Lung (tissue), 12 donors: ENCODE results near the gene NTSR2. TPM values are rescaled to one million over a fixed set of nuclear protein-coding genes. Genes with fewer than 3 reads are reported as not detected.

Source experiments
- ATAC-seq: fragments of 200-7000 bp; cut with Tn5 transposase; one replicate; pipeline ENCODE4 v1.9.1; 2020; ENCODE audit warnings: moderate number of reproducible peaks; ENCODE audit not compliant: insufficient read depth, low FRiP score
- DNase-seq, 3 donors: peaks; one replicate each; pipeline ENCODE4 v3.0.0-alpha.2; 2013 to 2017
- H3K27ac ChIP-seq, 2 donors: one replicate each; pipeline ENCODE4 v1.5.1; 2013; ENCODE audit warnings: mild to moderate bottlenecking in 2 of 2, moderate library complexity in 2 of 2, control low read depth in 1 of 2, inconsistent platforms in 1 of 2, low read depth in 1 of 2, low read length in 1 of 2
- H3K27me3 ChIP-seq, 3 donors: one replicate each; pipeline ENCODE4 v1.5.1; 2013; ENCODE audit warnings: low read length in 2 of 3; ENCODE audit not compliant: control insufficient read depth in 3 of 3, insufficient read depth in 3 of 3
- H3K36me3 ChIP-seq, 4 donors: one replicate each; pipeline ENCODE4 v1.5.1; 2013; ENCODE audit warnings: low read length in 4 of 4, mild to moderate bottlenecking in 1 of 4, moderate library complexity in 1 of 4; ENCODE audit not compliant: control insufficient read depth in 4 of 4, insufficient read depth in 4 of 4
- H3K4me1 ChIP-seq, 5 donors: one replicate each; pipeline ENCODE4 v1.5.1; 2013; ENCODE audit warnings: low read length in 5 of 5, mild to moderate bottlenecking in 2 of 5, moderate library complexity in 1 of 5; ENCODE audit not compliant: control insufficient read depth in 5 of 5, insufficient read depth in 5 of 5
- H3K4me3 ChIP-seq: one replicate; pipeline ENCODE4 v1.5.1; 2013; ENCODE audit warnings: mild to moderate bottlenecking, control low read depth, moderate library complexity
- H3K9ac ChIP-seq, 2 donors: one replicate each; pipeline ENCODE4 v1.5.1; 2013; ENCODE audit warnings: low read length in 2 of 2, control low read depth in 1 of 2; ENCODE audit not compliant: insufficient read depth in 1 of 2
- H3K9me3 ChIP-seq, 4 donors: one replicate each; pipeline ENCODE4 v1.5.1; 2013; ENCODE audit warnings: low read length in 3 of 4, mild to moderate bottlenecking in 1 of 4, moderate library complexity in 1 of 4; ENCODE audit not compliant: control insufficient read depth in 4 of 4, insufficient read depth in 3 of 4
- CTCF ChIP-seq: IDR thresholded peaks from 2 replicates; pipeline ENCODE4 v1.5.1; 2012; ENCODE audit warnings: mild to moderate bottlenecking; ENCODE audit errors: control extremely low read depth, extremely low read depth
- WGBS, 2 donors: extraction: QIAGEN DNeasy Blood & Tissue Kit; methylation state at CpG; one replicate each; pipeline ENCODE4 v1.1.7; 2013; 5-methylcytosine and 5-hydroxymethylcytosine counted together
- polyA plus RNA-seq, 2 donors: library from polyadenylated mRNA; stranded (reverse); fragments of 200-250 nt; gene quantifications; one replicate each; pipeline ENCODE4 v1.2.1, GENCODE V29; 2013
- total RNA-seq, 2 donors: library from RNA; depleted of rRNA in 1 of 2; stranded (reverse); fragments of >200 nt in 1 of 2; gene quantifications; one replicate each; pipeline ENCODE4 v1.2.1, GENCODE V29; 2014 to 2021
- donor health status: control.
- donor health status: control.
- donor health status: Bipolar disorder and iron deficiency.
- donor health status: healthy.
- donor health status: DM: yes; HTN: yes; CAD: no.

The NTSR2 gene
- total and polyA plus RNA-seq, 4 donors, result not detected

DNA sequence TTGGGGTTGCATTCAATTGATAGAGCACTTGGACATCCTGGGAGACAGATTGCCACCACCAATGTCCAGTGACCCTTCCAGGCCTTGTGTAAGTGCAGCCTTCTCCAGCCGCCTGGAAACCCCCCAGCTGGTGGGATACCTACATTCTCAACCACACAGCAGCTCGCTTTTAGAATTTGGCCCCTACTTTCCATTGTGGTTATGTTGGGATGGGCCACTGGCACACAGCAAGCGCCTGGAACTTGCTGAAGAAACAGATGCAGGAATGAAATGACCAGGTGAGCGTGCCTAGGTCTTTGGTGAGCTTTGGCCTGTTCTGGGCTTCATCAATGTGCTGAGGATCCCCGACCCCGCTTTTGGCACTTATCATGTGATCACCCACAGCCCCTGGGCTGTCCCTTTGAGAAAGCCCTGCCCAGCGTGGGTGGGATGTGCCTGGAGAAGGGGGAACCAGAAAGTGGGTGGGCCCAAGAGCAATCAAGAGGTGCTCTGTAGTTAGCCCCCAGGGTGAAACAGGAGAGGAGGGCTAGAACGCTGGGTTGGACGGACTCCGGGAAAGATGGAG lies 16.0 kb upstream of the NTSR2 start:
- Histone ChIP-seq H3K27me3 (peaks cover 0 to 6% (median 0%) of the 10 kb centered on the region in 3 donors), H3K27ac (no peak overlapping the region), H3K9ac (no peak overlapping the region), H3K9me3 (peaks cover 0 to 2% (median 0%) of the 10 kb centered on the region in 4 donors), H3K36me3 (no peaks in the 10 kb centered on the region), H3K4me3 (no peak overlapping the region), H3K4me1 (peaks cover 0 to 10% (median 0%) of the 10 kb centered on the region in 5 donors)
- ATAC-seq (no peak), DNase-seq (no peak)
- WGBS, 2 donors, result 91 to 94% methylated on average over 10 of the region's 10 CpGs
- TF ChIP-seq CTCF, result no peak

DNA sequence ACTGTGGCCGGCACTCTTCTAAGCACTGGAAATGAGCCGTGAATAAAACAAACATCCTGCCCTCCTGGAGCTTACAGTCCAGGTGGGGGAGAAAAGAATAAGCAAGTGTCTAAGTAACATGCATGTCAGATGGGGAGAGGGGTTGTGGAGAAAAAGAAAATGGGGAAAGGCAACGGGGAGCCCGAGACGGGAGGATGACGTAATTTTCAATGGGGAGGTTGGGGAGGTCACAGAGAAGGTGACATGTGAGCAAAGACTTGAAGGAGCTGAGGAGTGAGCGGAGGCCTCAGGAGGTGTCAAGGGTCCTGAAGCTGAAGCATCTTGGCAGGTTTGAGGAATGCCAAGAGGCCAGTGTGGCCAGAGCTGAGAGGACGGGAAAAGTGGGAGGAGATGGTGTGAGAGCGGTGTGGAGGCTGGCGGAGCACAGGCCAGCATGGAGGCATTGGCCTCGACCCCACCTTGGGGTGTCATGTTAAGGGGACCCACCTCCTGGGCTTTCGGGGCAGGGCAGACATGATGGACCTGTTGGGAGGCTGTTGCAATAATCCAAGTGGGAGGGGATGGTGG lies 15.0 kb upstream of the NTSR2 start:
- Histone ChIP-seq H3K27ac (no peak overlapping the region), H3K4me3 (no peak overlapping the region), H3K27me3 (peaks cover 0 to 6% (median 0%) of the 10 kb centered on the region in 3 donors), H3K9ac (no peak overlapping the region), H3K4me1 (peaks cover 0 to 14% (median 0%) of the 10 kb centered on the region in 5 donors), H3K36me3 (no peaks in the 10 kb centered on the region), H3K9me3 (peaks cover 0 to 2% (median 0%) of the 10 kb centered on the region in 4 donors)
- TF ChIP-seq CTCF, result no peak
- no peak for DNase-seq
- WGBS, 2 donors, result 65 to 75% methylated on average over 12 of the region's 12 CpGs
- no peak for ATAC-seq

- H3K9me3 ChIP-seq, result peaks cover 0 to 2% (median 0%) of the 10 kb centered on the region in 4 donors
- no peaks in the 10 kb centered on the region for H3K36me3 ChIP-seq
- H3K9ac ChIP-seq, result no peak overlapping the region
- ATAC-seq, result no peak
- no peak for DNase-seq
- WGBS, 2 donors, result 90 to 92% methylated on average over 4 of the region's 4 CpGs
- no peak for TF ChIP-seq CTCF
- peaks cover 0 to 6% (median 0%) of the 10 kb centered on the region in 3 donors for H3K27me3 ChIP-seq
- H3K4me1 ChIP-seq, result peaks cover 0 to 15% (median 0%) of the 10 kb centered on the region in 5 donors
- no peak overlapping the region for H3K27ac ChIP-seq
- no peak overlapping the region for H3K4me3 ChIP-seq
Measured at GRCh38 chr2:11683966-11684365, 14.0 kb upstream of the NTSR2 start.
